HCEC 1CT (cell line): ENCODE measurements around the gene SLC12A5.
A peak's percentile ranks its signal among the peaks of the same experiment; 100 is the strongest.
"Not testable (repeated sequence)": the region's sequence is repeated elsewhere in the genome, so short reads cannot be mapped to it uniquely, and the experiment has no call there.

Experiments used
- DNase-seq: peaks from one replicate; pipeline ENCODE4 v3.0.0-alpha.2; 2017

Gene SLC12A5

GRCh38 chr20:46028772-46029371 is at the start of gene SLC12A5:
Gene SLC12A5 (plus strand): TSS chr20:46029215. CDS start chr20:46029345, 130 bp downstream.
- DNase-seq = no peak

DNA sequence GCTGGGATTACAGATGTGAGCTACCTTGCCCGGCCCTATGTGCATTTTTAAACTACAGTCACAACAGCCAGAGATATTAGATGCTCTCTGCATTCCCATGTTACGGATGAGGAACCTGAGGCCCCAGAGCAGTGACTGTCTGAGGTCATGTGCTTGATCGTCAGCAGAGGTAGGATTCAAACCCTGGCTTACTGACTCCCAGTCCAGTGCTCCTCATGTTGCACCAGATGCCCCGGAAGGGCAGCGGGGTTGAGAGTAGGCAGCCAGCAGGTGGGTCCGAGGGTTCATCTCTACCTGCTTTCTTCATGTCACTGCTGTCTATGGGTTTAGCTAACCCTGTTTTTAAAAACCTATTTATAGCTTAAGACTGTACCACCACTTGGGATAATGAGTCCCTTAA is 47.8 kb upstream of the SLC12A5 start:
- DNase-seq = no peak

DNA sequence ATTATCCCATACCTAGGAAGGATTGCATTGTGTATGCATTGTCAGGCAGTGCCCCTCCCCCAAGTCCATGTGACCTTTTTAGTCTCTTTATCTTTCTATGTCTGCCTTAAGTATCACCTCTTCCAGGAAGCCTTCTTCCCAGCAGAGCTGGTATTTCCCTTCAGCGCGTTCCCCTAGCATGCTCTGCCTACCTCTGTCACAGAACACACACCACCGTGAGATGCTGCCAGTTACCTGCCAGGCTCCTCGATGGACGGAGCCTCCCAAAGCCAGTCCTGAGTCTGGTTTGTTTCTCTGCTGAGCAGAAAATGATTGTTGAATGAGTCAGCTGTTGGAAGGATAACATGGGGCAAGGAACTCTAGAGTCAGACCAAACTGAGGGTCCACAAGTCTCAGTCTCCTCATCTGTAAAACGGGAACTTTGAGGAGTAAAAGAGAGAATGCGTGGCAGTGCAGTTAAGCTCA is 45.7 kb upstream of the SLC12A5 start:
- DNase-seq = no peak

DNA sequence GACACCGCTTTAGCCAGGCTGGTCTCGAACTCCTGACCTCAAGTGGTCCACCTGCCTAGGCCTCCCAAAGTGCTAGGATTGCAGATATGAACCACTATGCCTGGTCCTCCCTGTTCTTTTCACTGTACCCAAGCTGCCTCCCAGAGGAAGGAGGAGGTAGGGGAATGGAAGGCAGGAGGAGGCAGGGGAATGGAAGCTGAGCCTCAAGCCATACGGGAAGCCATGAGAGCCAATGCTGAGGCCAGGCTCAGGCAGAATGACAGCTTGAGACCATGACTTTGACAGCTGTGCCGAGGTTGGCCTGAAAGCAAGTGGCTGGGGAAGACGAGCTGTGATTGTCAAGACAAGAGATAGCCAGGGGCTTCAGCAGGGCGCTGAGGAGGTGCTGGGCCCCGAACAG is 43.4 kb upstream of the SLC12A5 start:
- DNase-seq = no peak

- DNase-seq = peak; percentile 40
These were observed 41.8 kb upstream of the SLC12A5 start for GRCh38 chr20:45987108-45987780.

DNA sequence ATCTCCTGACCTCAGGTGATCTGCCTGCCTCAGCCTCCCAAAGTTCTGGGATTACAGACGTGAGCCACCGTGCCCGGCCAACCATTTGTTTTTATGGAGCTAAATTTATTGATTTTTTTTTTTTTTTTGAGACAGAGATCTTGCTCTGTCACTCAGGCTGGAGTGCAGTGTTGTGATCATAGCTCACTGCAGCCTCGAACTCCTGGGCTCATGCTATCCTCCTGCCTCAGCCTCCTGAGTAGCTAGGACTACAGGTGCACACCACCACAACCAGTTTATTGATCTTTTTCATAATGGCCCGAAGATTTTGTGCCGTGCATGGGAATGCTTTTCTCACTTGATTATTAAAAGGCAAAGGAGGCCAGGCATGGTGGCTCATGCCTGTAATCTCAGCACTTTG is 40.2 kb upstream of the SLC12A5 start:
- DNase-seq = not testable (repeated sequence)

DNA sequence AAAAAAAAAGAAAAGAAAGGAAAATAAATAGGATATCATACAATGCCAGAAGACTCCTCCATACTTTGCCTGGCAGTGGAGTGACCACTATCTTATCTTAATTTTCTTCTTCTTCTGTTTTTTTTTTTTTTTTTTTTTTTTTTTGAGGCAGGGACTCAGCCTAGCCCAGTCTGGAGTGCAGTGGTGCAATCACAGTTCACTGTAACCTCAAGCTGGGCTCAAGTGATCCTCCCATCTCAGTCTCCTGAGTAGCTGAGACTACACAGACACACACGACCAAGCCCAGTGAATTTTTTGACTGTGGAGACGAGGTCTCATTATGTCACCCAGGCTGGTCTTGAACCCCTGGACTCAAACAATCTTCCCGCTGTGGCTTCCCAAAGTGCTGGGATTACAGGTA is 37.4 kb upstream of the SLC12A5 start:
- DNase-seq = no peak

- no peak for DNase-seq
These were observed 35.6 kb upstream of the SLC12A5 start for GRCh38 chr20:45993197-45993951.

DNA sequence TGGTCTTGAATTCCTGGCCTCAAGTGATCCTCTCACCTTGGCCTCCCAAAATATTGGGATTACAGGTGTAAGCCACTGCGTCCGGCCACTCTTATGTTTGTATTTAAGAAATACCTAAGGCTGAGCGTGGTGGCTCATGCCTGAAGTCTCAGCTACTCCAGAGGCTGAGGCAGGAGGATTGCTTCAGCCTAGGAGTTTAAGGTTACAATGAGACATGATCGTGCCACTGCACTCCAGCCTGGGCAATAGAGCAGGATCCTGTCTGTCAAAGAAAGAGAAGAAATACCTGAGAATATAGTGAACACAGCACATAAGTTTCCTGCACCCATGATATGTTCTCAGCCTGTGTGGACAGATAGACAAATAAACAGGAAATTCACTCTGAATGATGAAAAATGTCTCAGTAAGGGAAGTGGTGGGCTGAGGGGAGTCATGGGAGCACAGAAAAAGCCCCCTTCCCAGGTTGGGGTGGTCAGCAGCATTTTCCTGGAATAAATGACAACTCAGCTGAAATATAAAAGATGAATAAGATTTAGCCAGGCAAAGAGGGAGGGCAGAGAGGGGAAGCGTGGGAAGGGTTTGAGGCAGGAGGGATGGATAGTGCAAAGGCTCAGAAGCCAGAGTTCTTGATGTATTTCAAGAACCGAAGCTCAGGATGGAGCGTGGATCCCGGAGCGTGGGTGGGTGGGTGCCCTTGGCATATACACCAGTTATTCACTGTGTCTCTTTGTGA is 34.1 kb upstream of the SLC12A5 start:
- no peak for DNase-seq

DNA sequence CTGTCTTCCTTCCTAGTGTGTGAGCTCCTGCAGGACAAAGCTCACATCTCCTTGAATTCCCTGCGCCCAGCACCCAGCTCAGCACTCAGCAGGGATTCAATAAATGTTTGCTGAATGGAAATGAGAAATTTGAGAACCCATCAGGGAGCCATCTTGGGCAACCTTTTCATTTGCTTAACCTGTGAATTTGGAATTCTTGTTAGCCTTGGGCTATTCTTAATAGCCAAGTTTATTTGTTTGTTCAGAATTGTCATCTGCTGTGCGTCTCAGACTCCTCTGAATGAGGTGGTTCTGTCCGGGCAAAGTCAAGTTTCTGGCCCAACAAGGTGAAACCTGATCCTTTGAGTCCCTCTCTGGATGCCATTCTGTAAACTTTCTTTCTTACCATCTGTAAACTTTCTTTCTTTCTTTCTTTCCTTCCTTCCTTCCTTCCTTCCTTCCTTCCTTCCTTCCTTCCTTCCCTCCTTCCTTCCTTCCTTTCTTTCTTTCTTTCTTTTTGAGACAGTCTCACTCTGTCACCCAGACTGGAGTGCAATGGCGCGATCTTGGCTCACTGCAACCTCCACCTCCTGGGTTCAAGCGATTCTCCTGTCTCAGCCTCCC is 33.4 kb upstream of the SLC12A5 start:
- not testable (repeated sequence) for DNase-seq

DNA sequence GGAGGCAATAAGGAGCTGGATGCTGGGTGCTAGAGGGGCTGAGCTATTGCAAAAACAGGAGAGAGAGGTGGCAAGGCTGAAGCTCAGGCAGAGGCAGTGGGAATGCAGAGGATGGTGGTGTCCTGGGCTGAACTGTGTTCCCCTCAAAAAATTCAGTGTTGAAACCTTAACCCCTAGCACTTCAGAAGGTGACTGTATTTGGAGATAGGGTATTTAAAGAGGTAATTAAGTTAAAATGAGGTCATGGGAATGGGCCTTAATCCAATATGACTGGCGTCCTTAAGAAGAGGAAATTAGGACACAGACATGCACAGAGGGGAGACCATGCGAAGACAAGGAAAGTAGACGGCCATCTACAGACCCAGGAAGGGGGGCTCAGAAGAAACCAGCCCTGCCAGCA is 31.8 kb upstream of the SLC12A5 start:
- no peak for DNase-seq

DNA sequence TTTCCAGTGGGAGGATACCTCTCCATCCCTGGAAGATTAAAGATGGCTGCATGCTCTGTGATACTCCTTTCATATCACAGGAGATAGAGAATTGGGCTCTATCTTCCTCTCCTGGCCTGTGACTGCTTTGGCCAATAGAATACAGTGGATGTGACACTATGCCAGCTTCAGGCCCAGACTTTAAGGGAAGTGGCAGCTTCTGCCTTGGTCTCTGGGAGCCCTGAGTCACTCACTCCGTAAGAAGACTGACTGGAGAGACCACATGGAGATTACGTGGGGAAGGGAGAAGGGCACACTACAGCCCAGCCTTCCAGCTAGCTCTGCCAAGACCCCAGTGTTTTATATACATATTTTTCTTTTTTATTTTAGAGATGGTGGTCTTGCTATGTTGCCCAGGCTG is 30.7 kb upstream of the SLC12A5 start:
- DNase-seq = no peak

GRCh38 chr20:45998761-45999160 is 30.3 kb upstream of the SLC12A5 start:
- DNase-seq = no peak

DNA sequence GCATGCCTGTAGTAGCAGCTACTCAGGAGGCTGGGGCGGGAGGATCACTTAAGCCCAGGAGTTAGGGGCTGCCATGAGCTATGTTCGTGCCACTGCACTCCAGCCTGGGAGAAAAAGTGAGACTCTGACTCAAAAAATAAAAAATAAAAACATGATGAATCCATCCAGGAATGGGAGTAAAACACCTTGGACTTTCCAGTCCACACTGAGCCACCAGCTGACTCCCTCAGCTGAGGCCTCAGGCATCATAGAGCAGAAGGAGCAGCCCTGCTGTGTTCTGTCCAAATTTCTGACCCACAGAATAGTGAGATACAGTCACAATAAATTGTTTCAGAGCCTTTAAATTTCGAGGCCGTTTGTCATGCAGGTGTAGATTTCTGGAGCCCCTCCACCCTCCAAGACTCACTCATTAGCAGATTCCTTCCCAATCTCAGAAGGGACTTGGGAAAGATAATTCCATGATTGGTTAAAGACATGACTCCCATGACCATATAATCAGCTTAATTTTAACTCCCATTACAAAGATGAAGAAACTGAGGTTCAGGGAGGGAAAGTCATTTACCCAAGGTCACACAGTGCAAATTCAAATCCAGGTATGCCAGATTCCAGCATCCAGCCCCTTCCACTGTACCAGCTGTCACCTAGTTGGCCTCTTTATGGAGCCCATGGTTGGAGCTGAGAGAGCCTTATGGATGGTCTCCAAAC is 29.3 kb upstream of the SLC12A5 start:
- no peak for DNase-seq

DNA sequence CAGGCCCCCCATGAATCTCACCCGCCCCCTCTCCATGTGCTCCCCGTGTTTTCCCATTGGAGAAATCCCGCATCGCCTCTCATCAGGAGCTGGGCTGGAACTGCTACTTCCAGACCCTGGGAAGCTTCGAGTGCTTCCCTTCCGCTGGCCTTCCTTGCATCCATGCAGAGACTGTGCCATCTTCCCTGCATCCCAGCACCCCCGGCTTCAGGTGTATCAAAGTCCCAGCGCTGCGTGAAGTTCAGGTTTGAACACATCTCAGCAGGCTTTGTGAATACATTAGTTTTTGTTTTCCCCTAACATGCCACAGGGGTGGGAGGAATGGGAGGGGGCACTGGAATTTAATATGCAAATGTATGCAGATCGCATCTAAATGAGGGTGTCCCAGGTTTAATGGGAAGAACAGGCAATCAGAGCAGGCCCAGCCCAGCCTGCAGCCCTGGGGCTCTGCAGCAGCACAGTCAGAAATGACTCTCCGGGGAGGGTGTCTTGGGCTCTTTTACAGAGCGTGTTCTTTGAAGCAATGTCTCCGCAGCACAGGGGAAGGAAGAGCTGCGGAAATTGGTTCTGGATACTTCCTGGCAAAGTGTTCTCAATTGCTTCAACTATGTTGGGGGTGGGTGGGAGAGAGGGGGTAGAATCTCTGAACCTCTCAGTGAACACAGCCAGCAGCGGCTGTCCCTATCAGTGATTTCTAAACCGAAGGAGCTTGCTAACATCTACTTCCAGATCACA is 28.6 kb upstream of the SLC12A5 start:
- DNase-seq = no peak

DNA sequence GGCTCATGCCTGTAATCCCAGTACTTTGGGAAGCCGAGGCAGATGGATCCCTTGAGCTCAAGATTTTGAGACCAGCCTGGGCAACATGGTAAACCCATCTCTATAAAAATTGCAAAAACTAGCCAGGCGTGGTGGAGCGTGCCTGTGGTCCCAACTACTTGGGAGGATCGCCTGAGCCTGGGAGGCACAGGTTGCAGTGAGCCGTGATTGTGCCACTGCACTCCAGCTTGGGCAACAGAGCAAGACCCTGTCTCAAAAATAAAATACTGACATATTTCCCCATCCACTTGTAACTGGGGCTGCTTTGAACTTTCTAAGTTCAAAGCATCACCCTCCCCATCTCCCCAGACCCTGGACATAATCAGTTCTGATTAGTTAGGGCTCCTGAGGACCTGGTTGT is 27.5 kb upstream of the SLC12A5 start:
- DNase-seq = no peak

DNA sequence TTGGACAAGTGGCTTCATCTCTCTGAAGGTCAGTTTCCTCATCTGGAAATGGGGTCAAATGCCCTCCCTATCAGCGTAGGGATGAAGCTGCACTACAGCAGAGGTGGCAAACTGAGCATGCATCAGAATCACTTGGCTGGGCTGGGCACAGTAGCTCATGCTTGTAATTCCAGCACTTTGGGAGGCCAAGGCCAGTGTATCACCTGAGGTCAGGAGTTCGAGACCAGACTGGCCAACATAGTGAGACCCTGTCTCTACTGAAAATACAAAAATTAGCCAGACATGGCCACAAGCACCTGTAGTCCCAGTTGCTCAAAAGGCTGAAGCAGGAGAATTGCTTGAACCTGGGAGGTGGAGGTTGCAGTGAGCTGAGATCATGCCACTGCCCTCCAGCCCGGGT is 27.0 kb upstream of the SLC12A5 start:
- no peak for DNase-seq

DNA sequence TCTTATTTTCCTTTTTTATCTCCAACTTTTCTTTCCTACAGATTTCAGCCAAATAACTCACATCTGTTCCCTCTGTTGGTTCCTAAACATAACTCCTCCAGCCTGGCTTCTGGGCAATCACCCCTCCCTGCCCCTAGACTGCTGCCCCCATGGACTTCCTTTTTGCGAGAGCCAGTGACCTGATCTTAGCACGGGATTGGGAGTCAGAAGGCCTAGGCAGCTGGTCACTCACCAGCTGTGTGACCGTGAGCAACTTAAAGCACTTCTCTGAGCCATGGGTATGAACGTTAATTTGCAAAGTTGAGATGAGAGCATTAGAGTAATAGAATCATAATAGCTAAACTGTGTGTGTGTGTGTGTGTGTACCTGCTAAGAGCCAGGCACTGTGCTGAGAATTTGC is 24.8 kb upstream of the SLC12A5 start:
- no peak for DNase-seq

GRCh38 chr20:46004889-46005473 is 24.0 kb upstream of the SLC12A5 start:
- DNase-seq = no peak

- DNase-seq = no peak
These were observed 22.9 kb upstream of the SLC12A5 start for GRCh38 chr20:46006022-46006705.

DNA sequence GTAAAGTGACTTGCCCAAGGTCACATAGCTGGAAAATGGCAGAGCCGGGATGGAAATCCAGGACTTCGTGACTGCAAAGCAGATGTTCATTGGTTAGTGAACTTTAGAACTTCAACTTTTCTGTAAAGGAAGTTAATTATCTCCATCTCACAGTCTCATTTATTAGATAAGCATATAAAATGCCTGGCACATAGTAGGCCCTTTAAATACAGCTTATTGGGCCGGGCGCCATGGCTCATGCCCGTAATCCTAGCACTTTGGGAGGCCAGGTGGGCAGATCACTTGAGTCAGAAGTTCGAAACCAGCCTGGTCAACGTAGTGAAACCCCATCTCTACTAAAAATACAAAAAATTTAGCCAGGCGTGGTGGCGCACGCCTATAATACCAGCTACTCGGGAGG is 22.1 kb upstream of the SLC12A5 start:
- no peak for DNase-seq
